IPS-15b (cell line): Measurements from ENCODE around the gene PRELID1.
A peak's percentile ranks its signal among the peaks of the same experiment; 100 is the strongest.

Experiments used
- H3K27me3 ChIP-seq: one replicate; pipeline ENCODE4 v1.6.1; 2013; ENCODE audit warnings: low read length; ENCODE audit not compliant: control insufficient read depth, insufficient read depth
- H3K36me3 ChIP-seq: one replicate; pipeline ENCODE4 v1.6.1; 2013; ENCODE audit warnings: low read length; ENCODE audit not compliant: control insufficient read depth, insufficient read depth
- H3K4me1 ChIP-seq: one replicate; pipeline ENCODE4 v1.6.1; 2013; ENCODE audit warnings: mild to moderate bottlenecking, low read length; ENCODE audit not compliant: control insufficient read depth, insufficient read depth
- H3K4me3 ChIP-seq: one replicate; pipeline ENCODE4 v1.5.1; 2013; ENCODE audit warnings: low read depth, low read length
- H3K9ac ChIP-seq: one replicate; pipeline ENCODE4 v1.6.1; 2013; ENCODE audit warnings: low read depth, mild to moderate bottlenecking, low read length
- H3K9me3 ChIP-seq: one replicate; pipeline ENCODE4 v1.6.1; 2013; ENCODE audit warnings: mild to moderate bottlenecking, low read length; ENCODE audit not compliant: control insufficient read depth, insufficient read depth

PRELID1 gene

GRCh38 chr5:177317959-177318377, 14.4 kb downstream of the PRELID1 start:
- H3K36me3 ChIP-seq, result no peaks in the 10 kb centered on the region
- no peak overlapping the region for H3K9ac ChIP-seq
- no peaks in the 10 kb centered on the region for H3K9me3 ChIP-seq
- no peak overlapping the region for H3K4me3 ChIP-seq
- no peaks in the 10 kb centered on the region for H3K27me3 ChIP-seq
- no peaks in the 10 kb centered on the region for H3K4me1 ChIP-seq

DNA sequence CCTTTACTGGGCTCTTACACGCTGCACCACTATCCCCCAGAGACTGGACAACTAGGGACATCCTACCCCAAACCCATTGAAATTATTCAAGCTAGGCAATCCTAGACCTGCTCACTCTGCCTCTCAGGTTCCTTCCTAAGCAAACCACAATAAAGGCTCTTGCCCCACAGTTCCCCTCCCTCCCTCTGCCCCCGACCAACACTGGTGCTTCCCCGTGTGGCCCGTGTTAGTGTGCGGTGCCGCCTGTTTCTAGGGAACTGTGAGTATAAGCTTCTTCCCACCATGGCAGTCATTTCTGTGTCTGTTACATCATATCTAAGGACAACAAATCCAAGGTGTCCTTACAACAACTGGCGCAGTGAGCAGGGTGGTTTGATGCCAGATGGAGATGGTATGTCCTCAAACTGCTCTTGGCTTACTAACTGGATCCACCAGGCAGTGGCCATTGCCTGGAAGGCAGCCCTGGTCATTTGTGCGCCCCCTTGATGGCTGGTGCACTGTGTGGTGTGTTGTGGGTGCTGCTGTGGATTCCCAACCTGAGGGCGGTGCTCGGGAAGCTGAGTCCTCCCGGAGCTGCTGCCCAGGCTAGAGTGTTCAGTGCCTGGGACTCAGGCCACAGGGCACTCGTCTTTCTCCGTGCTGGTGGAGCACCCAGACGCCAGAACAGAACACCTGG, 16.5 kb downstream of the PRELID1 start:
- H3K27me3 ChIP-seq, result no peaks in the 10 kb centered on the region
- no peak overlapping the region for H3K9ac ChIP-seq
- no peaks in the 10 kb centered on the region for H3K36me3 ChIP-seq
- no peaks in the 10 kb centered on the region for H3K4me1 ChIP-seq
- H3K4me3 ChIP-seq, result no peak overlapping the region
- H3K9me3 ChIP-seq, result no peaks in the 10 kb centered on the region

- H3K4me3 ChIP-seq, result no peak overlapping the region
- no peaks in the 10 kb centered on the region for H3K36me3 ChIP-seq
- H3K9me3 ChIP-seq, result no peaks in the 10 kb centered on the region
- H3K9ac ChIP-seq, result no peak overlapping the region
- peaks cover 4% of the 10 kb centered on the region for H3K4me1 ChIP-seq
- H3K27me3 ChIP-seq, result no peaks in the 10 kb centered on the region
Observed at GRCh38 chr5:177320879-177321278, 17.3 kb downstream of the PRELID1 start.

GRCh38 chr5:177325868-177326381, 22.3 kb downstream of the PRELID1 start:
- H3K4me1 ChIP-seq, result peaks cover 4% of the 10 kb centered on the region
- no peak overlapping the region for H3K4me3 ChIP-seq
- H3K9ac ChIP-seq, result peak overlapping the region; percentile 9
- no peaks in the 10 kb centered on the region for H3K9me3 ChIP-seq
- no peaks in the 10 kb centered on the region for H3K36me3 ChIP-seq
- no peaks in the 10 kb centered on the region for H3K27me3 ChIP-seq

- no peaks in the 10 kb centered on the region for H3K9me3 ChIP-seq
- no peak overlapping the region for H3K9ac ChIP-seq
- H3K36me3 ChIP-seq, result peaks cover 17% of the 10 kb centered on the region
- peaks cover 4% of the 10 kb centered on the region for H3K4me1 ChIP-seq
- no peak overlapping the region for H3K4me3 ChIP-seq
- no peaks in the 10 kb centered on the region for H3K27me3 ChIP-seq
Observed at GRCh38 chr5:177327539-177328522, 24.2 kb downstream of the PRELID1 start.

- Histone ChIP-seq H3K27me3 (no peaks in the 10 kb centered on the region), H3K9me3 (no peaks in the 10 kb centered on the region), H3K9ac (no peak overlapping the region), H3K4me1 (peaks cover 4% of the 10 kb centered on the region), H3K36me3 (peaks cover 22% of the 10 kb centered on the region), H3K4me3 (no peak overlapping the region)
Observed at GRCh38 chr5:177328545-177329231, 25.1 kb downstream of the PRELID1 start.

- no peak overlapping the region for H3K9ac ChIP-seq
- no peaks in the 10 kb centered on the region for H3K27me3 ChIP-seq
- H3K4me1 ChIP-seq, result peaks cover 4% of the 10 kb centered on the region
- no peak overlapping the region for H3K4me3 ChIP-seq
- H3K9me3 ChIP-seq, result no peaks in the 10 kb centered on the region
- H3K36me3 ChIP-seq, result peaks cover 34% of the 10 kb centered on the region
Observed at GRCh38 chr5:177329883-177330282, 26.3 kb downstream of the PRELID1 start.

GRCh38 chr5:177330991-177331842, 27.6 kb downstream of the PRELID1 start:
- H3K9me3 ChIP-seq, result no peaks in the 10 kb centered on the region
- H3K9ac ChIP-seq, result no peak overlapping the region
- no peaks in the 10 kb centered on the region for H3K4me1 ChIP-seq
- no peak overlapping the region for H3K4me3 ChIP-seq
- H3K36me3 ChIP-seq, result peaks cover 46% of the 10 kb centered on the region
- no peaks in the 10 kb centered on the region for H3K27me3 ChIP-seq

DNA sequence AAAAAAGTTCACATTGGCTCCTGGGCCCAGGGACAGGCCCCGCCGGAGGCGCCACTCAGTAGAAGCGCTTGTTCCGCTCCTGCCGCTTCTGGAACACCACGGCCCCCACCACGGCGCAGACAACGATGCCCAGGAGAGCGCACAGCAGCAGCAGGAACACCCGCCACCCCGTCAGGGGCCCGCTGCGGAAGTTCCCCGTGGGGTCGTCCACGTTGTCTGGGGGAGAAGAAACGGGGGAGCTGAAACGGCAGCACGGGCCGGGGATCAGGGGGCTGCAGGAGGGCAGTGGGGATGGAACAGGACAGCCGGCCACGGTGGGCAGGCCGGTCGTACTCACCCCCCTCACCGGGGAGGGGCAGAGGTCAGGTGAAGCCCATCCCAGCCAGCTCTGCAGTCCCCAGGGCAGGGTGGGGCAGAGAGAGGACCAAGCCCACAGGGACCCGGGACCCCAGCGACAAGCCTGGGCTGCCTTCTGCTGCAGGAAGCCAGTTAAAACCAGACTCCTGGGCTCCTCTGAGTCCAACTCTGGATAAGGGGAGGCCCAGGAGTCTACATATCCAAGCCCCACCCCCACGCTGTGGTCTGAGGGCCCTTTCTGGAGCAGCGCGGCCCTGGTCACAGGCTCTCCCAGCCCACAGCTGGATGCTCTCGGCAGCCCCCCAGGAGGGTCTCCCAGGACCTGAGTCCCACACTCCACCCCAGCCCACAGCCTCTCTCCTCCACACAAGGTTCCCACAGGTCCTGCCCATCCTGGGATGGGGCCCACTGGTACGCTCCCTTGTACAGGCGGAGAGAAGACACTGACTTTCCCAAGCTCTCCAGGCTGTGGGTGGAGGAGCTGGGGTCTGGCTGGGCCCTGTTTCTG, 28.7 kb downstream of the PRELID1 start:
- Histone ChIP-seq H3K9me3 (no peaks in the 10 kb centered on the region), H3K9ac (no peak overlapping the region), H3K4me1 (no peaks in the 10 kb centered on the region), H3K36me3 (peaks cover 56% of the 10 kb centered on the region), H3K27me3 (no peaks in the 10 kb centered on the region), H3K4me3 (no peak overlapping the region)

- no peaks in the 10 kb centered on the region for H3K4me1 ChIP-seq
- H3K27me3 ChIP-seq, result no peaks in the 10 kb centered on the region
- H3K9me3 ChIP-seq, result no peaks in the 10 kb centered on the region
- H3K36me3 ChIP-seq, result peaks cover 57% of the 10 kb centered on the region
- H3K9ac ChIP-seq, result no peak overlapping the region
- H3K4me3 ChIP-seq, result no peak overlapping the region
Observed at GRCh38 chr5:177332896-177333260, 29.3 kb downstream of the PRELID1 start.
